ENCODE measurements around the gene MARCHF10.
A peak's percentile ranks its signal among the peaks of the same experiment; 100 is the strongest.

The MARCHF10 gene

GRCh38 chr17:62662855-62663254 lies 145.3 kb downstream of the MARCHF10 start:
- DNase-seq (ENCODE audit: low read depth in 3 of 3, low spot score in 1 of 3): no peak

- DNase-seq (ENCODE audit: low read depth in 3 of 3, low spot score in 1 of 3): no peak
Observed at GRCh38 chr17:62661337-62661736, 146.8 kb downstream of the MARCHF10 start.

- no peak for DNase-seq (ENCODE audit: low read depth in 3 of 3, low spot score in 1 of 3)
Observed at GRCh38 chr17:62660629-62661118, 147.4 kb downstream of the MARCHF10 start.

GRCh38 chr17:62658136-62658920 lies 149.8 kb downstream of the MARCHF10 start:
- DNase-seq (ENCODE audit: low read depth in 3 of 3, low spot score in 1 of 3): no peak

DNA sequence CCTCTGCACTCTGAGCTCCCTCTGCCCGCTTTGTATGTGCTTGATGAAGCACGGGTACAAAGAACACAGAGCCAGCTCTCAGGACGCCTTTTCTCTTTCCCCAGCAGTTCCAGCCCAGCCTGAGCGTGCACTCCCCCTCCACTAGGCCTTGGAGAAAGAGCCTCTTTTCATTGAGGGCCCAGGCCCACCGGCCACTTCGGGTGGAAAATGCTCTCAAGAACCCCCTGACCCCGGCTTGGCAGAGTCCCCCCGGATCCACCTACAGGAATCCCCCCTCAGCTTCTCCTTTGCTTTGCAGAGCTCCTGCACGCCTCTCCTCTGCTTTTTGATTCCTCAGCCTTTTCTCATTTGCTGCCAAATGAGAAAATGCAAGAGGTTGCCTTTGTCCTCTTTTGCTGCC lies 150.4 kb downstream of the MARCHF10 start:
- DNase-seq (ENCODE audit: low read depth in 3 of 3, low spot score in 1 of 3): no peak

DNA sequence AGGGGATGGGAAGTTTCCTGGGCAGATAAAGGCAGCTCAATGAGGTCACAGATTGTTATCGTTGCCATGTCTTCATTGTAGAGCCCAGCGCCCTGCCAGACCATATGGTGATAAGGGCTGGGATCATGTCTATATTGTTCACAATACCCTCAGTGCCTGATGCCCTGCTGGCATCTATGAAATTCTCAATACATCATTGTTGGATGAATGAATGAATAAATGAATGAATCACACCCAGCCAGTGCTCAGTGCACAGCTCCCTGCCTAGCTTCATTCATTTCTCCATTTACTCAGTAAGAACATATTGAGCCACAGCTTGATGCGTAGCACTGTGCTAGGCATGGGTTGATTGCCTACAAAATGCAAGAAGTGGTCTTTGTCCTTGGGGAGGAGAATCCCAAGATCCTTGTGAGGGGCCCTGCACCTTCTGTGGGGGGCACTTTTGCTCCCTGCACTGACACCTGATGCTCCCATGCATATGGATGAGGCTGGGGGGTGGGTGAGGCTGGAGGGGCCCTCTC lies 150.9 kb downstream of the MARCHF10 start:
- no peak for DNase-seq (ENCODE audit: low read depth in 3 of 3, low spot score in 1 of 3)

- no peak for DNase-seq (ENCODE audit: low read depth in 3 of 3, low spot score in 1 of 3)
Observed at GRCh38 chr17:62656446-62656845, 151.7 kb downstream of the MARCHF10 start.

DNA sequence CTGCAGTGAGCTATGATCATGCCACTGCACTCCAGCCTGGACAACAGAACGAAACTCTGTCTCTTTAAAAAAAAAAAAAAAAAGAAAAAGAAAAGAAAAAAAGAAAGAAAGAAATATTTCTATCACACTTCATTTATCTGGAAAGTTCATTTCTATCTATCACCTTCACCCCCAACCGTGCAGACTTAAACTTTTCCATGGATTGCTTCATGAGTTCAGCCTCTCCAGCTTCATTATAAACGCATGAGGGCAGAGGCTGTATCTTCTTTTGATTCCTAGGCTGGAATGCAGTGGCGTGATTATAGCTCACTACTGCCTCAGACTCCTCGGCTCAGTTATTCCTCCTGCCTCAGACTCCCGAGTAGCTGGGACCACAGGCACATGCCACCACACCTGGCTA lies 152.5 kb downstream of the MARCHF10 start:
- no peak for DNase-seq (ENCODE audit: low read depth in 3 of 3, low spot score in 1 of 3)

GRCh38 chr17:62653826-62654761 lies 154.0 kb downstream of the MARCHF10 start:
- no peak for DNase-seq (ENCODE audit: low read depth in 3 of 3, low spot score in 1 of 3)

- peak; percentile 7 to 88 (median 23) for DNase-seq (ENCODE audit: low read depth in 3 of 3, low spot score in 1 of 3)
Observed at GRCh38 chr17:62653002-62653825, 154.9 kb downstream of the MARCHF10 start.

DNA sequence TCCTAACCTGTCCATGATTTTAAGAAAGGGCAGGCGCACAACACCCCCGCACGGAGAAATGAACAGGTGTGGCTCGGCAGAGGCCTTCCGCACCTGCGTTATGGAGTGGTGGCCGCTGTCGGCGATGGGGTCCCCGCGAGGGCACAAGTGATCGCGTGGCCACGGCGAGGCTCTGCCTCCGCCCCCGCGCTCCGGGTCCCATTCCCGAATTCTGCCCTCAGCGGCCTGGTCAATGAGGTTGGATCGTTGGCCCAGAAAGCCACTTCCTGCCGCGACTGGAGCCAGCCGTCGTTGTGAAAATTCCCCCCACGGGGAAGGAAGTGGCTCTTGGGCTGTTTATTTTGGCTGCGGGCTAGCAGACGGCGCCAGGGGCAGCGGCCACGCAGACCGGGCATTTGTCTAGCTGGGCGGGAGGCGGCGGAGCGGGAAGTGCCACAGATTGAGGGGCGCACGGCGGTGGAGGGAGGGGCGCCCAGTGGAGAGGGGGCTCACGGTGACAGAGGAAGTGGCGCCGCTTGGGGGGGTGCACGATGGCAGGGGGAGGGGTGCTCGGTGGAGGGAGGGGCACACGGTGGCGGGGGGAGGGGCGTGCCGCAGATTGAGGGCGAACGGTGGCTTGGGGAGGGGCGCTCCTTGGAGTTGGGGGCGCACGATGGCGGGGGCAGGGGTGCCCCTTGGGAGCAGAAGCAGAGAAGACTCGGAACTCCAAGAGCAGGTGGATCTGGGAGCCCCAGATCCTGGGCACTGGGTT lies 155.7 kb downstream of the MARCHF10 start:
- no peak for DNase-seq (ENCODE audit: low read depth in 3 of 3, low spot score in 1 of 3)
